KMS-11 (cell line): ENCODE data around the gene NCOA5.

Source experiments
- H2AFZ ChIP-seq: fragments of 200-600 bp; sonication (generic); 2 replicates; pipeline ENCODE4 v1.6.1; 2016; ENCODE audit warnings: antibody characterized with exemption, mixed run types, low read depth
- H3K27ac ChIP-seq: fragments of 200-600 bp; sonication (generic); 2 replicates; pipeline ENCODE4 v1.6.1; 2016; ENCODE audit warnings: mild to moderate bottlenecking, mixed run types
- H3K27me3 ChIP-seq: fragments of 200-600 bp; sonication (generic); 2 replicates; pipeline ENCODE4 v1.6.1; 2017; ENCODE audit warnings: mild to moderate bottlenecking, low read depth, mixed run types, moderate library complexity; ENCODE audit not compliant: insufficient read depth
- H3K36me3 ChIP-seq: fragments of 200-600 bp; sonication (generic); 2 replicates; pipeline ENCODE4 v1.6.1; 2017; ENCODE audit warnings: mild to moderate bottlenecking, mixed run types; ENCODE audit not compliant: insufficient read depth
- H3K4me1 ChIP-seq: fragments of 200-600 bp; sonication (generic); 2 replicates; pipeline ENCODE4 v1.6.1; 2016; ENCODE audit warnings: mild to moderate bottlenecking, low read depth, mixed run types; ENCODE audit not compliant: poor library complexity, severe bottlenecking
- H3K4me2 ChIP-seq: fragments of 200-600 bp; sonication (generic); 2 replicates; pipeline ENCODE4 v1.7.0; 2016; ENCODE audit warnings: mild to moderate bottlenecking, mixed run types
- H3K4me3 ChIP-seq: fragments of 200-600 bp; sonication (generic); IDR thresholded peaks from 2 replicates; pipeline ENCODE4 v1.6.1; 2017; ENCODE audit warnings: low read depth, low read length, mixed read lengths; ENCODE audit not compliant: insufficient read depth
- H3K79me2 ChIP-seq: fragments of 200-600 bp; sonication (generic); 2 replicates; pipeline ENCODE4 v1.6.1; 2016; ENCODE audit warnings: low read depth, mixed run types; ENCODE audit not compliant: insufficient read depth
- H3K9ac ChIP-seq: fragments of 200-600 bp; sonication (generic); 2 replicates; pipeline ENCODE4 v1.6.1; 2016; ENCODE audit warnings: mild to moderate bottlenecking, mixed run types
- H4K20me1 ChIP-seq: fragments of 200-600 bp; sonication (generic); 2 replicates; pipeline ENCODE4 v1.6.1; 2016; ENCODE audit warnings: mild to moderate bottlenecking, mixed run types; ENCODE audit not compliant: insufficient read depth
- CTCF ChIP-seq: fragments of 200-600 bp; sonication (generic); conservative IDR thresholded peaks from 2 replicates; pipeline ENCODE4 v1.6.1; 2017; ENCODE audit warnings: low read depth, mild to moderate bottlenecking, antibody characterized with exemption, low read length, moderate library complexity, mixed read lengths

The NCOA5 gene

GRCh38 chr20:46020555-46020954 is 69.2 kb downstream of the NCOA5 start:
- Histone ChIP-seq H3K79me2 (no peaks in the 10 kb centered on the region), H3K9ac (no peak overlapping the region), H2AFZ (no peak overlapping the region), H3K4me1 (peaks cover 9% of the 10 kb centered on the region), H3K4me3 (no peak overlapping the region), H4K20me1 (no peaks in the 10 kb centered on the region), H3K27me3 (peaks cover 12% of the 10 kb centered on the region; the same call in 1 of the 2 replicates), H3K27ac (no peak overlapping the region), H3K36me3 (no peaks in the 10 kb centered on the region), H3K4me2 (no peak overlapping the region)
- no peak for TF ChIP-seq CTCF

- Histone ChIP-seq H2AFZ (no peak overlapping the region), H3K4me2 (no peak overlapping the region), H3K79me2 (no peaks in the 10 kb centered on the region), H3K4me1 (peaks cover 20% of the 10 kb centered on the region), H3K27me3 (peaks cover 4% of the 10 kb centered on the region; the same call in 1 of the 2 replicates), H3K27ac (no peak overlapping the region), H3K4me3 (no peak overlapping the region), H3K36me3 (no peaks in the 10 kb centered on the region), H4K20me1 (no peaks in the 10 kb centered on the region), H3K9ac (no peak overlapping the region)
- no peak for TF ChIP-seq CTCF
Measured at GRCh38 chr20:46018611-46019010, 71.2 kb downstream of the NCOA5 start.

- Histone ChIP-seq H3K4me1 (peaks cover 22% of the 10 kb centered on the region), H3K79me2 (no peaks in the 10 kb centered on the region), H3K27me3 (peaks cover 4% of the 10 kb centered on the region; the same call in 1 of the 2 replicates), H3K4me2 (no peak overlapping the region), H3K27ac (no peak overlapping the region), H2AFZ (no peak overlapping the region), H4K20me1 (no peaks in the 10 kb centered on the region), H3K9ac (no peak overlapping the region), H3K36me3 (no peaks in the 10 kb centered on the region), H3K4me3 (no peak overlapping the region)
- no peak for TF ChIP-seq CTCF
Measured at GRCh38 chr20:46018112-46018511, 71.7 kb downstream of the NCOA5 start.

- H3K36me3 ChIP-seq: no peaks in the 10 kb centered on the region
- no peak for TF ChIP-seq CTCF
- no peaks in the 10 kb centered on the region for H4K20me1 ChIP-seq
- no peak overlapping the region for H3K27ac ChIP-seq
- no peaks in the 10 kb centered on the region for H3K79me2 ChIP-seq
- H3K9ac ChIP-seq: no peak overlapping the region
- H3K4me1 ChIP-seq: peaks cover 22% of the 10 kb centered on the region
- no peak overlapping the region for H2AFZ ChIP-seq
- H3K4me2 ChIP-seq: no peak overlapping the region
- peaks cover 4% of the 10 kb centered on the region; the same call in 1 of the 2 replicates for H3K27me3 ChIP-seq
- no peak overlapping the region for H3K4me3 ChIP-seq
Measured at GRCh38 chr20:46017272-46017671, 72.5 kb downstream of the NCOA5 start.
